Measurements from ENCODE around the gene RAB3GAP2.

RAB3GAP2 gene

GRCh38 chr1:220198186-220199005, 73.9 kb downstream of the RAB3GAP2 start:
- no peak overlapping the region for H3K4me3 ChIP-seq (ENCODE audit: low read depth, low read length)
- TF ChIP-seq CTCF (IDR thresholded peaks at IDR 0.05; ENCODE audit: borderline replicate concordance, insufficient read depth, low read depth, low read length): no peak

GRCh38 chr1:220195701-220196100, 76.6 kb downstream of the RAB3GAP2 start:
- no peak for TF ChIP-seq CTCF (IDR thresholded peaks at IDR 0.05; ENCODE audit: borderline replicate concordance, insufficient read depth, low read depth, low read length)
- H3K4me3 ChIP-seq (ENCODE audit: low read depth, low read length): no peak overlapping the region

- no peak overlapping the region for H3K4me3 ChIP-seq (ENCODE audit: low read depth, low read length)
- no peak for TF ChIP-seq CTCF (IDR thresholded peaks at IDR 0.05; ENCODE audit: borderline replicate concordance, insufficient read depth, low read depth, low read length)
Observed at GRCh38 chr1:220189750-220190347, 82.4 kb downstream of the RAB3GAP2 start.

- no peak for TF ChIP-seq CTCF (IDR thresholded peaks at IDR 0.05; ENCODE audit: borderline replicate concordance, insufficient read depth, low read depth, low read length)
- no peak overlapping the region for H3K4me3 ChIP-seq (ENCODE audit: low read depth, low read length)
Observed at GRCh38 chr1:220188538-220188937, 83.7 kb downstream of the RAB3GAP2 start.

- TF ChIP-seq CTCF (IDR thresholded peaks at IDR 0.05; ENCODE audit: borderline replicate concordance, insufficient read depth, low read depth, low read length): no peak
- no peak overlapping the region for H3K4me3 ChIP-seq (ENCODE audit: low read depth, low read length)
Observed at GRCh38 chr1:220186752-220187151, 85.5 kb downstream of the RAB3GAP2 start.

GRCh38 chr1:220184506-220184905, 87.7 kb downstream of the RAB3GAP2 start:
- no peak for TF ChIP-seq CTCF (IDR thresholded peaks at IDR 0.05; ENCODE audit: borderline replicate concordance, insufficient read depth, low read depth, low read length)
- H3K4me3 ChIP-seq (ENCODE audit: low read depth, low read length): no peak overlapping the region

GRCh38 chr1:220182656-220183055, 89.6 kb downstream of the RAB3GAP2 start:
- H3K4me3 ChIP-seq (ENCODE audit: low read depth, low read length): no peak overlapping the region
- TF ChIP-seq CTCF (IDR thresholded peaks at IDR 0.05; ENCODE audit: borderline replicate concordance, insufficient read depth, low read depth, low read length): no peak
